ENCODE data around the gene ROR2. TPM values are rescaled to one million over a fixed set of nuclear protein-coding genes. Genes with fewer than 3 reads are reported as not detected.

ROR2 gene
- total RNA-seq, 4 donors from 2014 or later: 9.5 to 17.7 (median 15.9) TPM

DNA sequence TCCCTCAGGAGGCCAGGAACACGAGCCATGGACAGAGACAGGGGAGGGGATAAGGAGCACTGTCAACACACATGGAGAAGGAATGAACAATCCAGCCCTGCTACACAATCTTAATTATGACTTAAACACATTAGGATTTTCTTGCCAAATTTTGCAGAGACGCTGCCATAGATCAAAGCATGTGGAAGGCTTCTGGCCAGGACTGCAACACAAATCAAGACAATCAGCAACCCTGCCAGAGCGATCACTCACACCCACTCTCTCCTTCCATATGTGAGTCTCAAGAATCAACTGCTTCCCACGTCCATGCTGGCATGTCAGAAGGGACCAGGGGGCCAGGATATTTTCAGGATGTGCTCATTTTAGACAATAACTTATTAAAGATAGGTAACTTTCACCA is 85.6 kb downstream of the ROR2 start:
- TF ChIP-seq, protein P1, sequence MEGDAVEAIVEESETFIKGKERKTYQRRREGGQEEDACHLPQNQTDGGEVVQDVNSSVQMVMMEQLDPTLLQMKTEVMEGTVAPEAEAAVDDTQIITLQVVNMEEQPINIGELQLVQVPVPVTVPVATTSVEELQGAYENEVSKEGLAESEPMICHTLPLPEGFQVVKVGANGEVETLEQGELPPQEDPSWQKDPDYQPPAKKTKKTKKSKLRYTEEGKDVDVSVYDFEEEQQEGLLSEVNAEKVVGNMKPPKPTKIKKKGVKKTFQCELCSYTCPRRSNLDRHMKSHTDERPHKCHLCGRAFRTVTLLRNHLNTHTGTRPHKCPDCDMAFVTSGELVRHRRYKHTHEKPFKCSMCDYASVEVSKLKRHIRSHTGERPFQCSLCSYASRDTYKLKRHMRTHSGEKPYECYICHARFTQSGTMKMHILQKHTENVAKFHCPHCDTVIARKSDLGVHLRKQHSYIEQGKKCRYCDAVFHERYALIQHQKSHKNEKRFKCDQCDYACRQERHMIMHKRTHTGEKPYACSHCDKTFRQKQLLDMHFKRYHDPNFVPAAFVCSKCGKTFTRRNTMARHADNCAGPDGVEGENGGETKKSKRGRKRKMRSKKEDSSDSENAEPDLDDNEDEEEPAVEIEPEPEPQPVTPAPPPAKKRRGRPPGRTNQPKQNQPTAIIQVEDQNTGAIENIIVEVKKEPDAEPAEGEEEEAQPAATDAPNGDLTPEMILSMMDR (IDR thresholded peaks at IDR 0.05): no peak
- TF ChIP-seq POLR2A (IDR thresholded peaks at IDR 0.05): no peak
- H3K9me3 ChIP-seq: no peaks in the 10 kb centered on the region
- DNase-seq: no peak
- no peaks in the 10 kb centered on the region for H3K27me3 ChIP-seq
- intact Hi-C loops (cut with DNase I): no loop called here
- no peaks in the 10 kb centered on the region for H3K36me3 ChIP-seq
- H3K4me1 ChIP-seq: peaks cover 6 to 16% of the 10 kb centered on the region in 2 donors
- H3K27ac ChIP-seq: no peak overlapping the region
- H3K4me3 ChIP-seq (replicated peaks in 1 of 3): no peak overlapping the region
- WGBS, 2 donors: 46 to 68% methylated on average over 4 of the region's 4 CpGs

DNA sequence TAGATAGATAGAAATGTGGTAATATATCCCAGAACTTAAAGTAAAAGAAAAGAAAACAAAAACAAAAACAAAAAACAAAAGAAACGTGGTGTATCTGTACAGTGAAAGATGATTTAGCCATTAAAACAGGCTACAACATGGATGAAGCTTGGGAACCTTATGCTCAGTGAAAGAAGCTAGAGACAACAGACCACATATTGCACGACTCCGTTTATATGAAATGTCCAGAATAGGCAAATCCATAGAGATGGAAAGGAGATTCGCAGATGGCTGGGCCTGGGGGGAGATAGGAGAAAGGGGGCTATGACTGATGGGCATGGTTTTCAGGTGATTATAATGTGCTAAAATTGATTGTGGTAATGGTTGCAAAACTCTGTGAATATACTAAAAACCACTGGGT is 86.6 kb downstream of the ROR2 start:
- WGBS, 2 donors: 92 to 94% methylated on average over 4 of the region's 4 CpGs
- no peak overlapping the region for H3K27ac ChIP-seq
- intact Hi-C loops (cut with DNase I): no loop called here

DNA sequence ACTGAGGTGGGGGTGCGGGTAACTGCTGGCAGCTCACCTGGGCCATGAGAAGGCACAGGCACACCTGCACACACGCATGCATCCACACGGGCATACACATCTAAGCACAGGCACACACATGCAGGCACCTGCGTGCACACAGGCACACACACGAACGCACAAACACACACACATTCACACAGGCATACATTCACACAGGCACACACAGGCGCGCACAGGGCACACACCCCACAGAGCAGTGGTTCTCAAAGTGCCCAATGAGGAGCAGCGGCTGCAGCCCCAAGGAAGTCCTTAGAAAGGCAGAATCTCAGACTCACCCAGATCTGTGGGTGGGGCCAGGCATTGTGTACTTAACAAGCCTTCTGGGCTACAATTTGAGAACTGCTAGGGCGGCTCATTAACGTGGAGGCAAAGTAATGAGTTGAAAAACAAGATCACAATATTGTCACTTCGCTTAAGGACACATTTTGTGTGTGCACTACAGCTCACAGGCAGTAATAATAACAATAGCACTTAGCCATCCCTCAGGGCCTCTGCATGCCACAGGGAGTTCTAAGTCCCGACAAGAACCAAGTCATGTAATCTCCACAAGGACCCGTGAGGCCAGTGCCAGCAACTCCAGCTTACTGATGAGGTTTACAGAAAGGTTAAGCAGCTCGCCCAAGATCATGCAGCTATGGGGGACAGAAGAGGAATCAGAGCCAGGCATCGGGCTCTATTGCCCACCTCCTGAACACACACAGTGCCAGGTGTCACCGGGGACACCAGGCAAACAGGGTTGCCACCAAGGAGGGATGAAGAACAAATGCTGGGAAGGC is 91.6 kb downstream of the ROR2 start:
- no peaks in the 10 kb centered on the region for H3K9me3 ChIP-seq
- no peak overlapping the region for H3K27ac ChIP-seq
- H3K36me3 ChIP-seq: no peaks in the 10 kb centered on the region
- WGBS, 2 donors: 87 to 93% methylated on average over 11 to 15 of the region's 17 CpGs
- DNase-seq: no peak
- no peaks in the 10 kb centered on the region for H3K4me1 ChIP-seq
- TF ChIP-seq, protein P1 (IDR thresholded peaks at IDR 0.05): no peak
- no peaks in the 10 kb centered on the region for H3K27me3 ChIP-seq
- intact Hi-C loops (cut with DNase I): no loop called here
- H3K4me3 ChIP-seq (replicated peaks in 1 of 3): no peak overlapping the region

More for the DNA sequence above, 86.6 kb downstream of the ROR2 start:
- peaks cover 6 to 16% of the 10 kb centered on the region in 2 donors for H3K4me1 ChIP-seq
- DNase-seq: no peak
- no peaks in the 10 kb centered on the region for H3K36me3 ChIP-seq
- H3K4me3 ChIP-seq (replicated peaks in 1 of 3): no peak overlapping the region
- H3K27me3 ChIP-seq: no peaks in the 10 kb centered on the region
- H3K9me3 ChIP-seq: no peaks in the 10 kb centered on the region
- TF ChIP-seq, protein P1 (IDR thresholded peaks at IDR 0.05): no peak

DNA sequence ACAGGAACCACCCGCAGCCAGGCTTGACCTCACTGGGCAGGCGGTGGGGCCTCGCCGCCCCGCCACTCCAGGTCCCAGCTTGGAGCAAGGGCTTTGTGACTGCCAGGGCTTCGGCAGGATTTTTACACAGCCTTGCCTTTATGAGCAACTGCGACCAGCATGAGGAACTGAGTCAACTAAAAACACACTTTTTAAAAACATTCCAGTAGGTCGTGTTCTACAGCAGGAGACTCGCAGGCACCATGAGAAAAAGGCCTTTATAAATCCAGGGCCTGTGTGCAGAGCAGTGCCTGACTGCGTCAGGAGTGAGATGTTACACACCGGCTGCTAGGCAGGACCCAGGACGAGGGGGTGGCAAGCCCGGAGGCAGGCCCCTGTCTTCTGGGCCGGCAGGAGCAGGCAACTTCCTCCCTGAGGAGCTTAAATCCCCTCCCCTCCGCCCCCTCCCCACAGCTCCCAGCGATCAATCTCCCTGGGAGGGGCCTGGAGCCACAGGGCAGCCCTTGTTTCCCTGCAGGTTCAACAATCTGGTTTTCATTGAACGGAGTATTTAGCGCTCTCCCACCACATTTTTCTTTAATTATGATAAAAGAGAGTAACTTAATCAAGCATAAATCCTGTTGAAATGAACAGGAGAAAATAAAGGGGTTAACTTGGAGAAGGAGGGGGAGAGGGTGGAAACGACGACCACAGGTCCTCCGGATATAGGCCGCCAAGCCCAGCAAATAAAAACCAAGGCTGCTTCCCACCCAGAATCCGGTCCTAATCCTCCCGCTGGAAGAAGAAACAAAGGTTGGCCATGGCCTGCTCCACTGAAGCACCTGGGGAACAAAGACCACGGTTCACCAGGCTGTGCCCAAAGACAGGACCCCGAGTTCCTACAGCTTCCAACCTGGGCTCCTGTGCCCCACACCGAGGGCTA is 92.5 kb downstream of the ROR2 start:
- no peak overlapping the region for H3K27ac ChIP-seq
- H3K9me3 ChIP-seq: no peaks in the 10 kb centered on the region
- no peaks in the 10 kb centered on the region for H3K27me3 ChIP-seq
- TF ChIP-seq POLR2A (IDR thresholded peaks at IDR 0.05): no peak
- TF ChIP-seq, protein P1 (IDR thresholded peaks at IDR 0.05): no peak
- 78 to 79% methylated on average over 26 to 27 of the region's 27 CpGs for WGBS, 2 donors
- intact Hi-C loops (cut with DNase I): no loop called here
- H3K36me3 ChIP-seq: no peaks in the 10 kb centered on the region
- no peak overlapping the region for H3K4me3 ChIP-seq (replicated peaks in 1 of 3)
- DNase-seq: no peak
- no peaks in the 10 kb centered on the region for H3K4me1 ChIP-seq

DNA sequence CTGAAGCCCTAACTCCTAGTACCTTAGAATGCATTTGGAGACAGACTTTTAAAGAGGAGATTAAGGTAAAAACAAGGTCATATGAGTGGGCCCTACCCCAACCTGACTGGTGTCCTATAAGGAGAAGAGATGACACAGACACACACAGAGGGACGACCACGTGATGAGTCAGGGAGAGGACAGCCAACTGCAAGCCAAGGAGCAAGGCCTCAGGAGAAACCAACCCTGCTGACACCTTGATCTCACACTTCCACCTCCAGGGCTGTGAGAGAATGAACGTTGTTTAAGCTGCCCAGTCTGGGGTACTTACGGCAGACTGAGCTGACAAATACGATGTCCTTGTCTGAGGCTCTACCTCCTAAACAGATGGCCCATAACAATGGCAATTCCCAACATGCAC is 93.6 kb downstream of the ROR2 start:
- Histone ChIP-seq H3K27ac (no peak overlapping the region), H3K4me1 (no peaks in the 10 kb centered on the region), H3K36me3 (no peaks in the 10 kb centered on the region), H3K9me3 (no peaks in the 10 kb centered on the region), H3K4me3 (replicated peaks in 1 of 3) (no peak overlapping the region), H3K27me3 (no peaks in the 10 kb centered on the region)
- no peak for DNase-seq
- intact Hi-C loops (cut with DNase I): no loop called here
- TF ChIP-seq, protein P1 (IDR thresholded peaks at IDR 0.05): no peak
- no peak for TF ChIP-seq POLR2A (IDR thresholded peaks at IDR 0.05)
- WGBS, 2 donors: 87 to 88% methylated on average over 4 to 5 of the region's 5 CpGs

Data from thyroid gland (tissue), 4 donors.